Measurements from ENCODE around the gene ELP4. TPM values are rescaled to one million over a fixed set of nuclear protein-coding genes. Genes with fewer than 3 reads are reported as not detected.
A peak's percentile ranks its signal among the peaks of the same experiment; 100 is the strongest.

Gene ELP4
- total RNA-seq: 18.9 to 21.0 TPM (median 19.5 TPM) in 3 replicates

GRCh38 chr11:31509429-31510345 lies at the start of gene ELP4, which contains the start of gene IMMP1L:
ELP4 (plus strand) TSS chr11:31509767; CDS start chr11:31509785, 18 bp downstream.
IMMP1L (minus strand) TSS chr11:31509622; CDS start chr11:31463276, 46,346 bp downstream.
- Mint-ChIP-seq H3K27ac (peak within 1 kb of the TSS; percentile 99), H3K27me3 (ENCODE audit: low read depth) (no peaks in the 10 kb centered on the region), H3K4me1 (peaks cover 26% of the 10 kb centered on the region), H3K36me3 (peaks cover under 1% of the 10 kb centered on the region), H3K9me3 (no peaks in the 10 kb centered on the region), H3K4me3 (peak within 1 kb of the TSS; percentile 100)
- peak; percentile 89 to 95 for DNase-seq (ENCODE audit: low spot score in 2 of 2, unreplicated experiment in 2 of 2)
- TF ChIP-seq CTCF (IDR thresholded peaks at IDR 0.05; ENCODE audit: unreplicated experiment): no peak

- no peak for DNase-seq (ENCODE audit: low spot score in 2 of 2, unreplicated experiment in 2 of 2)
- TF ChIP-seq CTCF (IDR thresholded peaks at IDR 0.05; ENCODE audit: unreplicated experiment): no peak
- Mint-ChIP-seq H3K27me3 (ENCODE audit: low read depth) (no peaks in the 10 kb centered on the region), H3K9me3 (peaks cover 34% of the 10 kb centered on the region), H3K36me3 (peaks cover 47% of the 10 kb centered on the region), H3K4me3 (no peak overlapping the region), H3K27ac (no peak overlapping the region), H3K4me1 (no peaks in the 10 kb centered on the region)
Observed at GRCh38 chr11:31464436-31464835, 45.1 kb upstream of the ELP4 start.

GRCh38 chr11:31474083-31474482 lies 35.5 kb upstream of the ELP4 start:
- H3K36me3 Mint-ChIP-seq: peaks cover 4% of the 10 kb centered on the region

GRCh38 chr11:31477528-31478222 lies 31.9 kb upstream of the ELP4 start:
- Mint-ChIP-seq H3K27ac (no peak overlapping the region), H3K4me3 (no peak overlapping the region), H3K36me3 (no peaks in the 10 kb centered on the region), H3K4me1 (peaks cover 7% of the 10 kb centered on the region), H3K27me3 (ENCODE audit: low read depth) (no peaks in the 10 kb centered on the region), H3K9me3 (no peaks in the 10 kb centered on the region)
- no peak for DNase-seq (ENCODE audit: low spot score in 2 of 2, unreplicated experiment in 2 of 2)
- no peak for TF ChIP-seq CTCF (IDR thresholded peaks at IDR 0.05; ENCODE audit: unreplicated experiment)

More at GRCh38 chr11:31474083-31474482, 35.5 kb upstream of the ELP4 start:
- no peaks in the 10 kb centered on the region for H3K27me3 Mint-ChIP-seq (ENCODE audit: low read depth)
- H3K27ac Mint-ChIP-seq: no peak overlapping the region
- TF ChIP-seq CTCF (IDR thresholded peaks at IDR 0.05; ENCODE audit: unreplicated experiment): no peak
- DNase-seq (ENCODE audit: low spot score in 2 of 2, unreplicated experiment in 2 of 2): no peak
- no peaks in the 10 kb centered on the region for H3K4me1 Mint-ChIP-seq
- H3K4me3 Mint-ChIP-seq: no peak overlapping the region
- peaks cover 8% of the 10 kb centered on the region for H3K9me3 Mint-ChIP-seq

- Mint-ChIP-seq H3K36me3 (no peaks in the 10 kb centered on the region), H3K4me1 (peaks cover 7% of the 10 kb centered on the region), H3K27ac (no peak overlapping the region), H3K9me3 (no peaks in the 10 kb centered on the region), H3K4me3 (no peak overlapping the region), H3K27me3 (ENCODE audit: low read depth) (no peaks in the 10 kb centered on the region)
- TF ChIP-seq CTCF (IDR thresholded peaks at IDR 0.05; ENCODE audit: unreplicated experiment): no peak
- no peak for DNase-seq (ENCODE audit: low spot score in 2 of 2, unreplicated experiment in 2 of 2)
Observed at GRCh38 chr11:31478223-31478590, 31.4 kb upstream of the ELP4 start.
